OCI-LY3 (cell line): Measurements from ENCODE around the gene SRSF6.

ENCODE experiments used
- H2AFZ ChIP-seq: fragments of 200-600, 300-600 bp; shearing (Covaris generic); 2 replicates; pipeline ENCODE4 v1.6.0; 2014; ENCODE audit warnings: antibody characterized with exemption, low read depth, low read length
- H3K27ac ChIP-seq: fragments of 200-600, 300-600 bp; sonication (generic); 2 replicates; pipeline ENCODE4 v1.5.1; 2014; ENCODE audit warnings: mild to moderate bottlenecking, low read length, moderate library complexity, mixed read lengths
- H3K27me3 ChIP-seq: fragments of 200-600, 300-600 bp; sonication (generic); 2 replicates; pipeline ENCODE4 v1.6.1; 2014; ENCODE audit warnings: low read depth, low read length, mixed read lengths
- H3K36me3 ChIP-seq: fragments of 200-600, 300-600 bp; sonication (generic); replicated peaks from 2 replicates; pipeline ENCODE3; 2014; ENCODE audit warnings: low read depth, low read length, mixed read lengths
- H3K4me1 ChIP-seq: fragments of 300-600, 200-600 bp; sonication (generic); 2 replicates; pipeline ENCODE4 v1.6.1; 2014; ENCODE audit warnings: low read length, mixed read lengths
- H3K4me2 ChIP-seq: fragments of 200-600, 300-600 bp; sonication (generic); 2 replicates; pipeline ENCODE4 v1.6.1; 2014; ENCODE audit warnings: low read length, mixed read lengths
- H3K4me3 ChIP-seq: fragments of 300-600, 200-600 bp; sonication (generic); 2 replicates; pipeline ENCODE4 v1.5.1; 2014; ENCODE audit warnings: antibody characterized with exemption, mild to moderate bottlenecking, low read length, moderate library complexity
- H3K79me2 ChIP-seq: fragments of 300-600, 200-600 bp; shearing (Covaris generic); 2 replicates; pipeline ENCODE4 v1.6.1; 2014; ENCODE audit warnings: mild to moderate bottlenecking, low read length, mixed read lengths
- H3K9ac ChIP-seq: fragments of 300-600, 200-600 bp; shearing (Covaris generic); 2 replicates; pipeline ENCODE4 v1.6.0; 2014; ENCODE audit warnings: mild to moderate bottlenecking, low read length, moderate library complexity
- H3K9me3 ChIP-seq: fragments of 200-600, 300-600 bp; shearing (Covaris generic); 2 replicates; pipeline ENCODE4 v1.6.1; 2014; ENCODE audit warnings: low read length, mixed read lengths; ENCODE audit not compliant: insufficient read depth
- H4K20me1 ChIP-seq: fragments of 200-600, 300-600 bp; sonication (generic); 2 replicates; pipeline ENCODE4 v1.6.1; 2016; ENCODE audit warnings: low read length, mixed read lengths; ENCODE audit not compliant: insufficient read depth
- CTCF ChIP-seq: fragments of 200-600, 300-600 bp; sonication (generic); IDR thresholded peaks from 2 replicates; pipeline ENCODE4 v1.5.1; 2014; ENCODE audit warnings: antibody characterized with exemption, low read length, low read depth
- EZH2phosphoT487 ChIP-seq: fragments of 200-600 bp; shearing (Covaris generic); IDR thresholded peaks from 2 replicates; pipeline ENCODE4 v1.6.1; 2018; ENCODE audit warnings: antibody characterized with exemption, mixed run types, low read depth

Gene SRSF6

GRCh38 chr20:43430265-43431133 lies 27.2 kb upstream of the SRSF6 start:
- Histone ChIP-seq H3K4me2 (no peak overlapping the region), H3K27ac (no peak overlapping the region), H3K4me1 (no peaks in the 10 kb centered on the region), H3K36me3 (no peaks in the 10 kb centered on the region), H3K9me3 (no peaks in the 10 kb centered on the region), H3K9ac (no peak overlapping the region), H3K4me3 (no peak overlapping the region), H4K20me1 (no peaks in the 10 kb centered on the region), H2AFZ (no peak overlapping the region), H3K27me3 (peaks cover 41% of the 10 kb centered on the region), H3K79me2 (no peaks in the 10 kb centered on the region)
- TF ChIP-seq EZH2phosphoT487 (no peak), CTCF (no peak)

GRCh38 chr20:43431134-43431519 lies 26.6 kb upstream of the SRSF6 start:
- no peaks in the 10 kb centered on the region for H4K20me1 ChIP-seq
- no peak overlapping the region for H3K4me3 ChIP-seq
- no peak overlapping the region for H3K27ac ChIP-seq
- H3K4me2 ChIP-seq, result no peak overlapping the region
- H3K79me2 ChIP-seq, result no peaks in the 10 kb centered on the region
- TF ChIP-seq CTCF (no peak), EZH2phosphoT487 (no peak)
- H3K9ac ChIP-seq, result no peak overlapping the region
- H3K27me3 ChIP-seq, result peaks cover 47% of the 10 kb centered on the region
- no peaks in the 10 kb centered on the region for H3K9me3 ChIP-seq
- H2AFZ ChIP-seq, result no peak overlapping the region
- no peaks in the 10 kb centered on the region for H3K36me3 ChIP-seq
- no peaks in the 10 kb centered on the region for H3K4me1 ChIP-seq

- Histone ChIP-seq H3K4me1 (no peaks in the 10 kb centered on the region), H3K79me2 (no peaks in the 10 kb centered on the region), H3K36me3 (no peaks in the 10 kb centered on the region), H3K4me2 (no peak overlapping the region), H3K27ac (no peak overlapping the region), H4K20me1 (no peaks in the 10 kb centered on the region), H2AFZ (no peak overlapping the region), H3K27me3 (peaks cover 52% of the 10 kb centered on the region), H3K9ac (no peak overlapping the region), H3K4me3 (no peak overlapping the region), H3K9me3 (no peaks in the 10 kb centered on the region)
- peak; percentile 40 for TF ChIP-seq CTCF
- no peak for TF ChIP-seq EZH2phosphoT487
Observed at GRCh38 chr20:43432498-43432897, 25.2 kb upstream of the SRSF6 start.

GRCh38 chr20:43433250-43433854 lies 24.3 kb upstream of the SRSF6 start:
- H3K9me3 ChIP-seq, result no peaks in the 10 kb centered on the region
- H4K20me1 ChIP-seq, result no peaks in the 10 kb centered on the region
- H3K4me3 ChIP-seq, result no peak overlapping the region
- H3K4me2 ChIP-seq, result no peak overlapping the region
- H3K4me1 ChIP-seq, result peaks cover 7% of the 10 kb centered on the region
- peaks cover 52% of the 10 kb centered on the region for H3K27me3 ChIP-seq
- no peaks in the 10 kb centered on the region for H3K79me2 ChIP-seq
- no peak for TF ChIP-seq EZH2phosphoT487
- TF ChIP-seq CTCF, result no peak
- no peak overlapping the region for H3K27ac ChIP-seq
- H3K36me3 ChIP-seq, result no peaks in the 10 kb centered on the region
- H3K9ac ChIP-seq, result no peak overlapping the region
- H2AFZ ChIP-seq, result no peak overlapping the region
